IMR-90 (cell line): ENCODE results near the gene VEPH1. TPM values are rescaled to one million over a fixed set of nuclear protein-coding genes. Genes with fewer than 3 reads are reported as not detected.
A peak's percentile ranks its signal among the peaks of the same experiment; 100 is the strongest.

ENCODE experiments used
- ATAC-seq: fragments of 200-7000 bp; cut with Tn5 transposase; 2 replicates; pipeline ENCODE4 v1.9.1; 2020; ENCODE audit warnings: low read depth, mild to moderate bottlenecking, moderate library complexity
- BruUV-seq: library from RNA; stranded (reverse); fragments of 400-500 nt; replicated peaks from 2 replicates; lab custom pipeline; 2021; lab: Mats Ljungman, UMichigan
- CTCF ChIA-PET: fragments of 300-600 bp; formaldehyde crosslinking; extraction: SDS; loops from one replicate; lab custom pipeline; 2021; ENCODE audit warnings: antibody characterized with exemption; lab: Yijun Ruan, JAX
- POLR2A ChIA-PET: fragments of 300-600 bp; sonication (Branson Sonifier 250); formaldehyde crosslinking; loops from one replicate; lab custom pipeline; 2022; ENCODE audit warnings: antibody characterized with exemption; ENCODE audit not compliant: unreplicated experiment; lab: Charles Lee
- DNase-seq: peaks from one replicate; pipeline ENCODE4 v3.0.0; 2013
- H2AFZ ChIP-seq: replicated peaks from 2 replicates; pipeline ENCODE3; 2013; ENCODE audit warnings: low read length, mild to moderate bottlenecking; ENCODE audit not compliant: poor library complexity
- H2AK5ac ChIP-seq: 2 replicates; pipeline ENCODE4 v1.6.1; 2013; ENCODE audit warnings: low read depth, low read length, inconsistent platforms
- H2AK9ac ChIP-seq: replicated peaks from 2 replicates; pipeline ENCODE3; 2013; ENCODE audit warnings: mild to moderate bottlenecking, low read depth, low read length, moderate library complexity; ENCODE audit not compliant: poor library complexity
- H2BK120ac ChIP-seq: 2 replicates; pipeline ENCODE4 v1.6.1; 2013; ENCODE audit warnings: low read depth, low read length, inconsistent platforms
- H2BK15ac ChIP-seq: 3 replicates; pipeline ENCODE4 v1.6.1; 2013; ENCODE audit warnings: low read depth, low read length, inconsistent platforms
- H2BK20ac ChIP-seq: 2 replicates; pipeline ENCODE4 v1.6.1; 2013; ENCODE audit warnings: low read depth, mild to moderate bottlenecking, inconsistent platforms, low read length, moderate library complexity
- H2BK5ac ChIP-seq: 2 replicates; pipeline ENCODE4 v1.6.1; 2013; ENCODE audit warnings: mild to moderate bottlenecking, low read depth, low read length, inconsistent platforms; ENCODE audit not compliant: poor library complexity, severe bottlenecking
- H3K14ac ChIP-seq: replicated peaks from 2 replicates; pipeline ENCODE4 v1.6.1; 2013; ENCODE audit warnings: low read depth, low read length, inconsistent platforms
- H3K18ac ChIP-seq: 2 replicates; pipeline ENCODE4 v1.6.1; 2013; ENCODE audit warnings: low read depth, low read length, control low read depth
- H3K23ac ChIP-seq: 2 replicates; pipeline ENCODE4 v1.6.1; 2013; ENCODE audit warnings: low read depth, low read length, inconsistent platforms
- H3K27ac ChIP-seq: 2 replicates; pipeline ENCODE4 v1.5.1; 2013; ENCODE audit warnings: mild to moderate bottlenecking, control low read depth, low read length; ENCODE audit not compliant: insufficient read depth
- H3K27me3 ChIP-seq: 2 replicates; pipeline ENCODE4 v1.6.1; 2013; ENCODE audit warnings: low read length; ENCODE audit not compliant: control insufficient read depth, insufficient read depth
- H3K36me3 ChIP-seq: 2 replicates; pipeline ENCODE4 v1.6.1; 2013; ENCODE audit warnings: low read length, mixed read lengths; ENCODE audit not compliant: control insufficient read depth, insufficient read depth
- H3K4ac ChIP-seq: 2 replicates; pipeline ENCODE4 v1.6.1; 2013; ENCODE audit warnings: low read depth, low read length, inconsistent platforms
- H3K4me1 ChIP-seq: 2 replicates; pipeline ENCODE4 v1.6.1; 2013; ENCODE audit warnings: low read length, mixed read lengths; ENCODE audit not compliant: control insufficient read depth, insufficient read depth
- H3K4me2 ChIP-seq: 2 replicates; pipeline ENCODE4 v1.6.1; 2013; ENCODE audit warnings: low read depth, mild to moderate bottlenecking, control low read depth, low read length, moderate library complexity
- H3K4me3 ChIP-seq: 2 replicates; pipeline ENCODE4 v1.5.1; 2013; ENCODE audit warnings: low read depth, mild to moderate bottlenecking, control low read depth, low read length, moderate library complexity; ENCODE audit not compliant: insufficient read depth
- H3K56ac ChIP-seq: 2 replicates; pipeline ENCODE4 v1.6.1; 2013; ENCODE audit warnings: low read length, inconsistent platforms; ENCODE audit not compliant: insufficient read depth; ENCODE audit errors: extremely low read depth
- H3K79me1 ChIP-seq, 2 experiments: 2 replicates each; pipeline ENCODE4 v1.6.1; 2013; ENCODE audit warnings: low read length in 2 of 2, inconsistent platforms in 1 of 2, low read depth in 1 of 2
- H3K9ac ChIP-seq: 2 replicates; pipeline ENCODE4 v1.6.1; 2013; ENCODE audit warnings: low read depth, low read length, control low read depth
- H3K9me1 ChIP-seq: 2 replicates; pipeline ENCODE4 v1.6.1; 2013; ENCODE audit warnings: low read length, inconsistent platforms; ENCODE audit not compliant: insufficient read depth
- H3K9me3 ChIP-seq: 2 replicates; pipeline ENCODE4 v1.6.1; 2013; ENCODE audit warnings: low read length; ENCODE audit not compliant: control insufficient read depth, insufficient read depth
- H4K20me1 ChIP-seq: 2 replicates; pipeline ENCODE4 v1.6.1; 2013; ENCODE audit warnings: low read length, inconsistent platforms; ENCODE audit not compliant: insufficient read depth
- H4K5ac ChIP-seq: 2 replicates; pipeline ENCODE4 v1.6.1; 2013; ENCODE audit warnings: mild to moderate bottlenecking, low read depth, low read length, control low read depth
- H4K8ac ChIP-seq, 2 experiments: 2 replicates each; pipeline ENCODE4 v1.6.1; 2013; ENCODE audit warnings: low read depth in 2 of 2, low read length in 2 of 2, control low read depth in 1 of 2, inconsistent platforms in 1 of 2
- H4K91ac ChIP-seq: 2 replicates; pipeline ENCODE4 v1.6.1; 2013; ENCODE audit warnings: low read depth, low read length, inconsistent platforms; ENCODE audit not compliant: insufficient read depth
- BHLHE40 ChIP-seq: fragments of 150-350 bp; IDR thresholded peaks from 2 replicates; pipeline ENCODE4 v1.6.1; 2016; ENCODE audit warnings: mild to moderate bottlenecking, low read depth, low read length
- CEBPB ChIP-seq: IDR thresholded peaks from 2 replicates; pipeline ENCODE4 v1.6.1; 2012; ENCODE audit warnings: low read depth, low read length, improper control_type of control experiment
- CHD1 ChIP-seq: IDR thresholded peaks from 2 replicates; pipeline ENCODE4 v1.6.1; 2012; ENCODE audit warnings: low read depth, low read length, improper control_type of control experiment
- CTCF ChIP-seq: conservative IDR thresholded peaks from 2 replicates; pipeline ENCODE4 v1.5.1; 2012; ENCODE audit warnings: mild to moderate bottlenecking, low read depth, low read length, improper control_type of control experiment
- FOS ChIP-seq: fragments of 150-350 bp; IDR thresholded peaks from 2 replicates; pipeline ENCODE4 v1.6.1; 2016; ENCODE audit warnings: low read depth, low read length
- MAFK ChIP-seq: IDR thresholded peaks from 2 replicates; pipeline ENCODE4 v1.6.1; 2012; ENCODE audit warnings: low read depth, low read length, improper control_type of control experiment
- RCOR1 ChIP-seq: IDR thresholded peaks from 2 replicates; pipeline ENCODE4 v1.6.1; 2012; ENCODE audit warnings: mild to moderate bottlenecking, low read length, improper control_type of control experiment; ENCODE audit not compliant: insufficient replicate concordance
- RFX5 ChIP-seq: IDR thresholded peaks from 2 replicates; pipeline ENCODE4 v1.8.0; 2012; ENCODE audit warnings: low read depth, mild to moderate bottlenecking, low read length, moderate library complexity
- USF2 ChIP-seq: fragments of 150-350 bp; IDR thresholded peaks from 2 replicates; pipeline ENCODE4 v1.6.1; 2017; ENCODE audit warnings: mild to moderate bottlenecking, antibody characterized with exemption, low read length, low read depth
- WGBS, 2 experiments: methylation state at CpG; one replicate each; pipeline versions ENCODE4 v1.1.5 to v1.1.7; 2013; ENCODE audit warnings: missing lambda C conversion rate in 2 of 2; ENCODE audit not compliant: insufficient read length in 1 of 2; ENCODE audit errors: extremely low coverage in 2 of 2; 5-methylcytosine and 5-hydroxymethylcytosine counted together
- dilution Hi-C: fragments of 300-500 bp; cut with HindIII; formaldehyde crosslinking; loops from one replicate; pipeline ENCODE4 v1.14.3; 2018; ENCODE audit warnings: low sequenced_read_pairs; ENCODE audit not compliant: unreplicated experiment
- in situ Hi-C: fragments of 300-500 bp; cut with MboI; formaldehyde crosslinking; loops from 3 replicates; pipeline ENCODE4 v1.14.3; 2019; ENCODE audit warnings: low sequenced_read_pairs, inconsistent platforms, mixed read lengths
- intact Hi-C: fragments of 100-400 bp; cut with micrococcal nuclease; formaldehyde crosslinking; loops from 2 replicates; pipeline ENCODE4 v1.10.0; 2022
- polyA plus RNA-seq, 3 experiments: library from polyadenylated mRNA; depleted of rRNA; stranded (reverse); fragments of >200 nt; gene quantifications; 2 replicates each; pipeline ENCODE4 v1.2.3, GENCODE V29; 2012; ENCODE audit warnings: low replicate concordance in 1 of 3
- total RNA-seq: library from RNA; depleted of rRNA; stranded (reverse); fragments of >200 nt; gene quantifications from 2 replicates; pipeline ENCODE4 v1.2.3, GENCODE V29; 2012

The VEPH1 gene
- total and polyA plus RNA-seq, 2 of the 4 experiments (the other 2 are of a cell fraction) = 30.5 to 130 TPM

GRCh38 chr3:157351981-157352380 lies 151.2 kb downstream of the VEPH1 start:
- Histone ChIP-seq H3K36me3 (no peaks in the 10 kb centered on the region), H3K27ac (no peak overlapping the region), H3K56ac (no peak overlapping the region), H2AFZ (no peak overlapping the region), H3K4me2 (no peak overlapping the region), H3K14ac (no peak overlapping the region), H4K20me1 (no peaks in the 10 kb centered on the region), H2BK5ac (no peak overlapping the region), H3K4ac (no peak overlapping the region), H4K8ac (no peak overlapping the region), H3K9me1 (peaks cover 10% of the 10 kb centered on the region; the same call in 1 of the 2 replicates), H3K27me3 (no peaks in the 10 kb centered on the region), H3K9ac (no peak overlapping the region), H3K9me3 (no peaks in the 10 kb centered on the region; the same call in 1 of the 2 replicates), H4K5ac (no peak overlapping the region), H3K79me1 (0 out of 4 replicates have a peak, but pooled peaks cover 0 to 4% of the 10 kb centered on the region in 2 experiments), H2BK15ac (no peak overlapping the region), H4K91ac (no peak overlapping the region), H3K23ac (no peak overlapping the region), H2BK20ac (no peak overlapping the region), H2AK5ac (no peak overlapping the region), H3K4me1 (peaks cover 4% of the 10 kb centered on the region; the same call in 1 of the 2 replicates), H3K4me3 (no peak overlapping the region), H2AK9ac (no peak overlapping the region), H2BK120ac (no peak overlapping the region), H3K18ac (no peak overlapping the region)
- no TSS peak for BruUV-seq
- ATAC-seq (no peak), DNase-seq (no peak)
- TF ChIP-seq RFX5 = no peak
- TF ChIP-seq USF2 = no peak
- no peak for TF ChIP-seq FOS
- no peak for TF ChIP-seq CHD1
- no peak for TF ChIP-seq BHLHE40
- TF ChIP-seq CEBPB = no peak
- TF ChIP-seq MAFK = no peak
- 0 out of 2 replicates have a peak, but pooled peaks have one; percentile 12 for TF ChIP-seq CTCF
- TF ChIP-seq RCOR1 = no peak
- dilution Hi-C loops = no loop called here
- no CpG with 5 or more reads among the region's 1 CpG for WGBS, 2 experiments
- POLR2A ChIA-PET = no interaction called here
- in situ Hi-C loops = no loop called here
- CTCF ChIA-PET = interaction anchor here (0.6 kb wide), 1 partner anchor 11 kb away, joined by 3 read pairs; no protein-coding TSS in a partner anchor
- intact Hi-C loops = loop anchor here (10.0 kb wide), 1 partner anchor 143 kb away; no protein-coding TSS in a partner anchor
